SK-N-MC (cell line): ENCODE results near the gene TOP3A.

Source experiments
- EZH2 ChIP-seq: fragments of 200-600 bp; sonication (generic); IDR thresholded peaks from one replicate; pipeline ENCODE4 v1.6.1; 2017; ENCODE audit warnings: antibody characterized with exemption
- FOXP2 ChIP-seq: optimal IDR thresholded peaks from 2 replicates; pipeline ENCODE3; 2011; ENCODE audit warnings: mild to moderate bottlenecking, moderate library complexity; ENCODE audit not compliant: insufficient read depth; ENCODE audit errors: extremely low read length, control extremely low read depth
- POLR2AphosphoS5 ChIP-seq: IDR thresholded peaks from 2 replicates; pipeline ENCODE4 v1.6.1; 2012; ENCODE audit warnings: mild to moderate bottlenecking, low read depth, low read length, borderline replicate concordance

DNA sequence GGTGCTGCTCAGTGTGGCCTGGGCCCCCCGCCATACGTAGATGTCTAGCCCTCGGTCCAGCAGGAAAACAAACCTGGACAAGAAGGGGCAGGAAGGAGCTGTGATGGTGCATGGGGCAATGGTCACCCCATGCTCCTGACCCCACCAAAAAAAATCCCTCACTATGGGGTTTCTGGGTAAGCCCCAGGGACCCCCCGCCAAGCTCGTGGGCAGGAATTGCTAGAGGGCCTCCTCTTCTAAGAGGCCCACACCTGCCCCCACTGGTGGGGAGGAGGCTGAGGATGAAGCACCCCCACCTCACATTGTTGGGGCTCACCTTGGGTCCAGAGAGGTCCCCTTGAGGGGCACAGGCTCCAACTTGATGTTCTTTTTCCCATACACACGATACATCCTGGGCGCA, 66.0 kb downstream of the TOP3A start:
- TF ChIP-seq EZH2 (no peak), POLR2AphosphoS5 (no peak), FOXP2 (no peak)
